ENCODE measurements around the gene RBBP6.

- no peak for TF ChIP-seq CTCF (IDR thresholded peaks at IDR 0.05)
- no peak for TF ChIP-seq EZH2phosphoT487 (IDR thresholded peaks at IDR 0.05)
- TF ChIP-seq EZH2 (IDR thresholded peaks at IDR 0.05), result no peak
Measured at GRCh38 chr16:24609417-24609739, 70.0 kb downstream of the RBBP6 start.
